Lower lobe of right lung (tissue), 2 donors: ENCODE data around the gene CBARP. TPM values are rescaled to one million over a fixed set of nuclear protein-coding genes. Genes with fewer than 3 reads are reported as not detected.

Source experiments
- ATAC-seq, 2 donors: fragments of 200-7000 bp; cut with Tn5 transposase; one replicate each; pipeline ENCODE4 v1.9.1; 2020 to 2022; ENCODE audit warnings: mild to moderate bottlenecking in 2 of 2, moderate library complexity in 2 of 2
- DNase-seq: peaks from one replicate; pipeline ENCODE4 v3.0.0-alpha.2; 2020
- H3K27ac ChIP-seq: fragments of 200-600 bp; one replicate; pipeline ENCODE4 v1.8.0; 2022
- H3K27me3 ChIP-seq: fragments of 200-600 bp; one replicate; pipeline ENCODE4 v1.8.0; 2022; ENCODE audit warnings: low read depth
- H3K36me3 ChIP-seq: fragments of 200-600 bp; one replicate; pipeline ENCODE4 v1.8.0; 2022; ENCODE audit warnings: mild to moderate bottlenecking
- H3K4me1 ChIP-seq: fragments of 200-600 bp; one replicate; pipeline ENCODE4 v1.8.0; 2022
- H3K4me3 ChIP-seq: fragments of 200-600 bp; one replicate; pipeline ENCODE4 v1.8.0; 2022; ENCODE audit warnings: mild to moderate bottlenecking
- H3K9me3 ChIP-seq: fragments of 200-600 bp; one replicate; pipeline ENCODE4 v1.8.0; 2022
- CTCF ChIP-seq: fragments of 200-600 bp; IDR thresholded peaks from one replicate; pipeline ENCODE4 v1.8.0; 2022; ENCODE audit warnings: antibody characterized with exemption, mild to moderate bottlenecking
- intact Hi-C: fragments of 100-400 bp; cut with DNase I; formaldehyde crosslinking; loops from one replicate; pipeline ENCODE4 v1.11.0; 2022
- total RNA-seq: library from RNA; stranded (reverse); fragmentation: NEBNext Ultra II Directional; extraction: Animal tissue kit (Norgen Biotek cat#: 25700); gene quantifications from one replicate; pipeline ENCODE4 v1.2.1, GENCODE V29; 2021
- donor health status: DM: no; HTN: yes; CAD: no; lungs with severe emphysema.

The CBARP gene
- total RNA-seq, 1 donor from 2014 or later = 0.41 TPM

GRCh38 chr19:1217366-1217765 lies 20.4 kb downstream of the CBARP start:
- ATAC-seq (no peak), DNase-seq (no peak)
- TF ChIP-seq CTCF = no peak
- Histone ChIP-seq H3K4me3 (no peak overlapping the region), H3K9me3 (no peaks in the 10 kb centered on the region), H3K36me3 (peaks cover 30% of the 10 kb centered on the region), H3K27me3 (no peaks in the 10 kb centered on the region), H3K27ac (peak overlapping the region; percentile 59), H3K4me1 (peaks cover 50% of the 10 kb centered on the region)
- intact Hi-C loops = no loop called here

GRCh38 chr19:1216756-1217155 lies 21.0 kb downstream of the CBARP start:
- Histone ChIP-seq H3K27me3 (no peaks in the 10 kb centered on the region), H3K27ac (peak overlapping the region; percentile 83), H3K4me1 (peaks cover 53% of the 10 kb centered on the region), H3K9me3 (no peaks in the 10 kb centered on the region), H3K36me3 (peaks cover 24% of the 10 kb centered on the region), H3K4me3 (no peak overlapping the region)
- intact Hi-C loops = no loop called here
- no peak for TF ChIP-seq CTCF
- DNase-seq (no peak), ATAC-seq (no peak)

- intact Hi-C loops = no loop called here
- no peak for TF ChIP-seq CTCF
- H3K27me3 ChIP-seq = no peaks in the 10 kb centered on the region
- H3K4me3 ChIP-seq = peak overlapping the region; percentile 7
- DNase-seq (peak; percentile 73), ATAC-seq (peak; percentile 68 to 71)
- peaks cover 64% of the 10 kb centered on the region for H3K4me1 ChIP-seq
- no peaks in the 10 kb centered on the region for H3K9me3 ChIP-seq
- peak overlapping the region; percentile 83 for H3K27ac ChIP-seq
- H3K36me3 ChIP-seq = peaks cover 12% of the 10 kb centered on the region
These were observed 22.7 kb downstream of the CBARP start for GRCh38 chr19:1214862-1215731.

GRCh38 chr19:1214299-1214861 lies 23.4 kb downstream of the CBARP start:
- DNase-seq (no peak), ATAC-seq (peak in 1 of 2 donors; percentile 1)
- peak overlapping the region; percentile 83 for H3K27ac ChIP-seq
- H3K4me1 ChIP-seq = peaks cover 71% of the 10 kb centered on the region
- peak overlapping the region; percentile 21 for H3K4me3 ChIP-seq
- no peak for TF ChIP-seq CTCF
- no peaks in the 10 kb centered on the region for H3K9me3 ChIP-seq
- intact Hi-C loops = no loop called here
- H3K27me3 ChIP-seq = no peaks in the 10 kb centered on the region
- H3K36me3 ChIP-seq = peaks cover 14% of the 10 kb centered on the region

GRCh38 chr19:1213391-1214286 lies 24.2 kb downstream of the CBARP start:
- intact Hi-C loops = no loop called here
- Histone ChIP-seq H3K27me3 (no peaks in the 10 kb centered on the region), H3K27ac (peak overlapping the region; percentile 83), H3K4me1 (peaks cover 78% of the 10 kb centered on the region), H3K9me3 (no peaks in the 10 kb centered on the region), H3K4me3 (peak overlapping the region; percentile 21), H3K36me3 (peaks cover 14% of the 10 kb centered on the region)
- ATAC-seq (peak; percentile 69 to 82), DNase-seq (peak; percentile 84)
- no peak for TF ChIP-seq CTCF
